Peyer's patch (tissue), 4 donors: Measurements from ENCODE around the gene CKMT2. TPM values are rescaled to one million over a fixed set of nuclear protein-coding genes. Genes with fewer than 3 reads are reported as not detected.
A peak's percentile ranks its signal among the peaks of the same experiment; 100 is the strongest.

Source experiments
- DNase-seq, 3 donors: peaks; one replicate each; pipeline ENCODE4 v3.0.0-alpha.2; 2017 to 2019
- H3K27ac ChIP-seq, 4 donors: fragments of 200-600 bp; sonication (generic); one replicate each; pipeline ENCODE4 v1.5.1; 2016 to 2019
- H3K27me3 ChIP-seq, 2 donors: fragments of 200-600 bp; sonication (generic); one replicate each; pipeline ENCODE4 v1.5.1; 2019
- H3K36me3 ChIP-seq, 3 donors: fragments of 200-600 bp; sonication (generic); one replicate each; pipeline ENCODE4 v1.5.1; 2016 to 2019
- H3K4me1 ChIP-seq, 4 donors: fragments of 200-600 bp; sonication (generic); one replicate each; pipeline ENCODE4 v1.5.1; 2016 to 2019
- H3K4me3 ChIP-seq, 4 donors: fragments of 200-600 bp; sonication (generic); 1 replicate in 3 of 4; 2 replicates in 1 of 4; pipeline ENCODE4 v1.5.1; 2016 to 2019; ENCODE audit warnings: mild to moderate bottlenecking in 1 of 4
- H3K9me3 ChIP-seq, 4 donors: fragments of 200-600 bp; sonication (generic); one replicate each; pipeline ENCODE4 v1.5.1; 2016 to 2019; ENCODE audit warnings: mild to moderate bottlenecking in 1 of 4
- CTCF ChIP-seq, 6 experiments: fragments of 450-650 bp in 4 of 6; fragments of 200-600 bp in 2 of 6; sonication (generic) in 1 of 6; IDR thresholded peaks; one replicate each; pipeline ENCODE4 v1.5.1; 2017 to 2019; ENCODE audit warnings: antibody characterized with exemption in 6 of 6, mild to moderate bottlenecking in 3 of 6, moderate library complexity in 1 of 6
- POLR2A ChIP-seq, 2 donors: fragments of 450-650 bp; IDR thresholded peaks; one replicate each; pipeline ENCODE4 v1.5.1; 2017; ENCODE audit warnings: antibody characterized with exemption in 2 of 2, mild to moderate bottlenecking in 2 of 2, moderate library complexity in 2 of 2
- total RNA-seq, 4 donors: library from RNA; depleted of rRNA; stranded (reverse); fragments of >200 nt; gene quantifications; one replicate each; pipeline ENCODE4 v1.1.0, GENCODE V29; 2016

Gene CKMT2
- total RNA-seq, 4 donors from 2014 or later, result 1.1 to 10.6 (median 3.8) TPM

GRCh38 chr5:81202655-81203054 is 30.5 kb upstream of the CKMT2 start:
- no peaks in the 10 kb centered on the region for H3K4me1 ChIP-seq
- DNase-seq, result no peak

GRCh38 chr5:81203729-81204128 is 29.4 kb upstream of the CKMT2 start:
- no peak overlapping the region for H3K4me3 ChIP-seq
- H3K27me3 ChIP-seq, result no peaks in the 10 kb centered on the region
- no peak for DNase-seq
- H3K36me3 ChIP-seq, result peaks cover 0 to 3% (median 0%) of the 10 kb centered on the region in 3 donors
- TF ChIP-seq POLR2A (IDR thresholded peaks at IDR 0.05), result no peak
- TF ChIP-seq CTCF (IDR thresholded peaks at IDR 0.05), result no peak
- no peaks in the 10 kb centered on the region for H3K4me1 ChIP-seq
- no peak overlapping the region for H3K27ac ChIP-seq
- H3K9me3 ChIP-seq, result no peaks in the 10 kb centered on the region

More at GRCh38 chr5:81202655-81203054, 30.5 kb upstream of the CKMT2 start:
- Histone ChIP-seq H3K4me3 (no peak overlapping the region), H3K9me3 (no peaks in the 10 kb centered on the region), H3K36me3 (peaks cover 0 to 3% (median 0%) of the 10 kb centered on the region in 3 donors), H3K27ac (no peak overlapping the region), H3K27me3 (no peaks in the 10 kb centered on the region)
- no peak for TF ChIP-seq CTCF (IDR thresholded peaks at IDR 0.05)
- TF ChIP-seq POLR2A (IDR thresholded peaks at IDR 0.05), result no peak

GRCh38 chr5:81204205-81204604 is 28.9 kb upstream of the CKMT2 start:
- Histone ChIP-seq H3K4me3 (no peak overlapping the region), H3K9me3 (no peaks in the 10 kb centered on the region), H3K36me3 (peaks cover 0 to 3% (median 0%) of the 10 kb centered on the region in 3 donors), H3K27ac (no peak overlapping the region), H3K4me1 (no peaks in the 10 kb centered on the region), H3K27me3 (no peaks in the 10 kb centered on the region)
- TF ChIP-seq CTCF (IDR thresholded peaks at IDR 0.05), result no peak
- no peak for TF ChIP-seq POLR2A (IDR thresholded peaks at IDR 0.05)
- no peak for DNase-seq

GRCh38 chr5:81205058-81205457 is 28.1 kb upstream of the CKMT2 start:
- no peak for DNase-seq
- Histone ChIP-seq H3K4me3 (no peak overlapping the region), H3K27ac (no peak overlapping the region), H3K4me1 (no peaks in the 10 kb centered on the region), H3K27me3 (no peaks in the 10 kb centered on the region), H3K9me3 (no peaks in the 10 kb centered on the region), H3K36me3 (peaks cover 0 to 3% (median 0%) of the 10 kb centered on the region in 3 donors)
- TF ChIP-seq CTCF (IDR thresholded peaks at IDR 0.05) (no peak), POLR2A (IDR thresholded peaks at IDR 0.05) (no peak)

GRCh38 chr5:81207009-81207408 is 26.1 kb upstream of the CKMT2 start:
- no peak for DNase-seq
- no peaks in the 10 kb centered on the region for H3K36me3 ChIP-seq
- no peaks in the 10 kb centered on the region for H3K9me3 ChIP-seq
- no peak overlapping the region for H3K27ac ChIP-seq
- peaks cover 0 to 2% (median 0%) of the 10 kb centered on the region in 4 donors for H3K4me1 ChIP-seq
- no peaks in the 10 kb centered on the region for H3K27me3 ChIP-seq
- no peak overlapping the region for H3K4me3 ChIP-seq
- TF ChIP-seq CTCF (IDR thresholded peaks at IDR 0.05) (peak in 1 of 6 experiments; percentile 10), POLR2A (IDR thresholded peaks at IDR 0.05) (no peak)

GRCh38 chr5:81208904-81209303 is 24.2 kb upstream of the CKMT2 start:
- DNase-seq, result no peak
- H3K36me3 ChIP-seq, result no peaks in the 10 kb centered on the region
- no peaks in the 10 kb centered on the region for H3K27me3 ChIP-seq
- no peaks in the 10 kb centered on the region for H3K9me3 ChIP-seq
- no peak overlapping the region for H3K4me3 ChIP-seq
- peaks cover 0 to 9% (median 0%) of the 10 kb centered on the region in 4 donors for H3K4me1 ChIP-seq
- no peak for TF ChIP-seq POLR2A (IDR thresholded peaks at IDR 0.05)
- no peak for TF ChIP-seq CTCF (IDR thresholded peaks at IDR 0.05)
- no peak overlapping the region for H3K27ac ChIP-seq
